Esophagus (tissue), 2 donors: ENCODE measurements around the gene PLCH2. TPM values are rescaled to one million over a fixed set of nuclear protein-coding genes. Genes with fewer than 3 reads are reported as not detected.

Source experiments
- H3K27ac ChIP-seq, 2 donors: one replicate each; pipeline ENCODE4 v1.5.1; 2013; ENCODE audit warnings: low read depth in 2 of 2, mild to moderate bottlenecking in 2 of 2, inconsistent platforms in 1 of 2, low read length in 1 of 2, moderate library complexity in 1 of 2
- H3K27me3 ChIP-seq, 2 donors: one replicate each; pipeline ENCODE4 v1.6.1; 2013; ENCODE audit warnings: low read length in 2 of 2, control low read depth in 1 of 2, mild to moderate bottlenecking in 1 of 2; ENCODE audit not compliant: insufficient read depth in 2 of 2, control insufficient read depth in 1 of 2
- H3K36me3 ChIP-seq, 2 donors: one replicate each; pipeline ENCODE4 v1.6.1; 2013; ENCODE audit warnings: low read length in 1 of 2; ENCODE audit not compliant: control insufficient read depth in 2 of 2, insufficient read depth in 2 of 2
- H3K4me1 ChIP-seq, 2 donors: one replicate each; pipeline ENCODE4 v1.6.1; 2013; ENCODE audit warnings: low read length in 1 of 2; ENCODE audit not compliant: control insufficient read depth in 2 of 2, insufficient read depth in 2 of 2
- H3K4me3 ChIP-seq, 2 donors: one replicate each; pipeline ENCODE4 v1.5.1; 2013; ENCODE audit warnings: low read length in 2 of 2, mild to moderate bottlenecking in 2 of 2, low read depth in 1 of 2, moderate library complexity in 1 of 2
- H3K9me3 ChIP-seq, 2 donors: one replicate each; pipeline ENCODE4 v1.6.1; 2013; ENCODE audit warnings: mild to moderate bottlenecking in 2 of 2, low read depth in 1 of 2, low read length in 1 of 2, moderate library complexity in 1 of 2; ENCODE audit not compliant: control insufficient read depth in 2 of 2, insufficient read depth in 1 of 2
- WGBS, 2 donors: extraction: QIAGEN DNeasy Blood & Tissue Kit; methylation state at CpG; one replicate each; pipeline ENCODE4 v1.1.7; 2013; 5-methylcytosine and 5-hydroxymethylcytosine counted together
- polyA plus RNA-seq, 2 donors: library from polyadenylated mRNA; stranded (reverse); fragments of 200-250 nt; gene quantifications; one replicate each; pipeline ENCODE4 v1.2.3, GENCODE V29; 2013
- donor health status: healthy with polysubstance abuse.
- donor health status: Bipolar disorder and iron deficiency.

Gene PLCH2
- polyA plus RNA-seq, 2 donors = 19.2 to 88.7 TPM

DNA sequence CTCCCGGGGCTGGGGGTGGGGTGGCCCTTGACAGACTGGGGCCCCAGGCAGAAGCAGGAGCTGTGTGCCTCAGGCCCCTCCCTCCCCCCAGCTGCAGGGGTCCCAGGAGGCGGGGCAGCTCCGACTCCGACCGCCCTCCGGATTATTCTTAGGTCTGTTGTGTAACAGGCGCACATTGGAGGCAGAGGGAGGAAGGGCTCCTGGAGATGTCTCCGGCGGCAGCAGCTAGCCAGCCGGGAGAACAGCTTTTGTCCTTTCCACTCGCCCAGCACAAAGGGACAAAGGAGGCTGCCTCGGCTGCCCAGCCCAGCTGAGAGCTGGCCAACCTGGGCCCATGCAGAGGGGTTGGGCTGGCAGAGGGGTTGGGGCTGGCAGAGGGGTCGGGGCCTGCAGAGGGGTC lies 29.7 kb upstream of the PLCH2 start:
- peaks cover 0 to 2% of the 10 kb centered on the region in 2 donors for H3K27me3 ChIP-seq

DNA sequence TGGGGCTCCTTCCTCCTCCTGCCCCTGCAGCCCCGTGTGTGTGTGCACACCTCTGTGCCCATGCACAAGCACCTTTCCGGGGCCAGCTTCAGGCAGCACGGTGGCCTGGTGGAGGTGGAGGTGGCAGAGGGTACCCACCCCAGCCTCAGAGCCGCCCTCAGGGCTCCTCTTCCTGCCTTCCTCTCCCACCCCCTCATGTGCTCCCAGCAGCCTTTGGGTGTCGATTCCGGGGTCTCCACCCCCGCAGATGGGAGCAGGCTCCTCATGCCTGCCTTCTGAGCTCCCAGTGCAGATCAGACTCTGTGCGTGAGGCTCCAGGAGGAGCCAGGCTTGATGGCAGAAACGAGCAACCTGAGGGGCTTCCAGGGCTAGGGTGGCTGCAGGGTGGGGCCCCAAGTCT lies 29.2 kb upstream of the PLCH2 start:
- 48 to 64% methylated on average over 9 of the region's 9 CpGs for WGBS, 2 donors
- H3K27me3 ChIP-seq = peaks cover 0 to 2% of the 10 kb centered on the region in 2 donors
- H3K4me3 ChIP-seq = no peak overlapping the region
- peaks cover 3 to 5% of the 10 kb centered on the region in 2 donors for H3K4me1 ChIP-seq
- H3K36me3 ChIP-seq = no peaks in the 10 kb centered on the region
- no peaks in the 10 kb centered on the region for H3K9me3 ChIP-seq
- no peak overlapping the region for H3K27ac ChIP-seq

More for the DNA sequence above, 29.7 kb upstream of the PLCH2 start:
- H3K9me3 ChIP-seq = no peaks in the 10 kb centered on the region
- H3K27ac ChIP-seq = no peak overlapping the region
- H3K4me1 ChIP-seq = peaks cover 3 to 5% of the 10 kb centered on the region in 2 donors
- no peaks in the 10 kb centered on the region for H3K36me3 ChIP-seq
- WGBS, 2 donors = 31 to 57% methylated on average over 12 to 13 of the region's 13 CpGs
- no peak overlapping the region for H3K4me3 ChIP-seq

DNA sequence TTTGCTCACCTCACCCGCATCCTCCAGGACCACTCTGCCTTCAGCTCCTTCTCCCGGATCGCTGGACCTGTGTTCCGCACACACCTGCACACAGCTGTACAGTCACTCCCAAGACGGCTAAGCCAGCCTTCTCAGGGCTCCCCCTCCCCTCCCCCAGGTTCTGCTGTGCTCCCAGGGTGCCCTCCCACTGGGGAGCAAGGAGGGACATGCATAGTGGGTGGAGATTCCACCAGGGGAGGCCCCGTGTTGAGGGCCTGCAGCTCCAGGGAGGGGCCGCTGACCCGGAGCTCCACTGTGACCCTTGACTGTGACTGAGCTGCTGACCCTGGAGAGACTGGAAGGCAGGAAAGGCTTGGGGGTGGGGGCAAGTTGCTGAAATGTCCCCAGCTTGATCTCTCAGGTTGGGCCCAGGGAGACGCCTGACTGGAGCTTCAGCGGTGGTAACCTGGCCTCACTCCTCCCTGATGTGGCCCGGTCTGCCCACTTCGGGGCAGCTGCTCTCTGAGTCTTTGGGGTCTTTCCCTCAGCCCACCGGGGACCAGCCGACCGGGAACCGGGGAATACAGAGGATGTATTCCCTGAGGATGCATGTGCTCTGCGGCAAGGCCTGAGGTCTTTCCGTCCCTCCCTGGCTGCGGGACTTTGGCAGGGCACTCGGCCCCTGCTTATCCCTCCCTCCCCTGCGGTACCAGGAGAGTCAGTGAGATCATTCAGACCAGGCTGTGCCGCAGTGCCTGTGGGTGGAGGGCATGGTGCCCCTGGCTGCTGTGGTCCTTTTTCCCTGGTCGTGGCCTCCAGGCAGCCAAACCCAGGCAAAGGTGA lies 28.6 kb upstream of the PLCH2 start:
- H3K4me1 ChIP-seq = peaks cover 3 to 5% of the 10 kb centered on the region in 2 donors
- H3K9me3 ChIP-seq = no peaks in the 10 kb centered on the region
- H3K36me3 ChIP-seq = no peaks in the 10 kb centered on the region
- H3K27ac ChIP-seq = no peak overlapping the region
- 63 to 69% methylated on average over 23 of the region's 23 CpGs for WGBS, 2 donors
- H3K4me3 ChIP-seq = no peak overlapping the region
- peaks cover 0 to 2% of the 10 kb centered on the region in 2 donors for H3K27me3 ChIP-seq

DNA sequence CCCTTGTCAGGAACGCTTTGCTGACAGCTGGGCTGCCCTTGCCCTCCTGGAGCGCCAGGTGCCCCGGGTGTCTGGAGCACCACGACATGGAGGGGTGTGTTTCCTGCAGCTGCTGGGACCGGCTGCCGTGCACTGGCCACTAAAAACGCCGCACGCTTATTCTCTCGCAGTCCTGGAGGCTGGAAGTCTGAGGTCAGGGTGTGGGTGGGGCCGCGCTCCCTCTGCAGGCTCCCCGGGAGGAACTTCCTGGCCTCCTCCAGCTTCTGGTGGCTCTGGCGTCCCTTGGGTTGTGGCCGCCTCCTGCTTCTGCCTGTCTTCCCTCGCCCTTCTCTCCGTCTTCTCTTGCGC lies 28.0 kb upstream of the PLCH2 start:
- H3K36me3 ChIP-seq = no peaks in the 10 kb centered on the region
- no peaks in the 10 kb centered on the region for H3K9me3 ChIP-seq
- H3K4me1 ChIP-seq = peaks cover 3% of the 10 kb centered on the region in 2 donors
- H3K27ac ChIP-seq = no peak overlapping the region
- H3K27me3 ChIP-seq = peaks cover 0 to 2% of the 10 kb centered on the region in 2 donors
- 59 to 66% methylated on average over 10 to 18 of the region's 18 CpGs for WGBS, 2 donors
- H3K4me3 ChIP-seq = no peak overlapping the region

DNA sequence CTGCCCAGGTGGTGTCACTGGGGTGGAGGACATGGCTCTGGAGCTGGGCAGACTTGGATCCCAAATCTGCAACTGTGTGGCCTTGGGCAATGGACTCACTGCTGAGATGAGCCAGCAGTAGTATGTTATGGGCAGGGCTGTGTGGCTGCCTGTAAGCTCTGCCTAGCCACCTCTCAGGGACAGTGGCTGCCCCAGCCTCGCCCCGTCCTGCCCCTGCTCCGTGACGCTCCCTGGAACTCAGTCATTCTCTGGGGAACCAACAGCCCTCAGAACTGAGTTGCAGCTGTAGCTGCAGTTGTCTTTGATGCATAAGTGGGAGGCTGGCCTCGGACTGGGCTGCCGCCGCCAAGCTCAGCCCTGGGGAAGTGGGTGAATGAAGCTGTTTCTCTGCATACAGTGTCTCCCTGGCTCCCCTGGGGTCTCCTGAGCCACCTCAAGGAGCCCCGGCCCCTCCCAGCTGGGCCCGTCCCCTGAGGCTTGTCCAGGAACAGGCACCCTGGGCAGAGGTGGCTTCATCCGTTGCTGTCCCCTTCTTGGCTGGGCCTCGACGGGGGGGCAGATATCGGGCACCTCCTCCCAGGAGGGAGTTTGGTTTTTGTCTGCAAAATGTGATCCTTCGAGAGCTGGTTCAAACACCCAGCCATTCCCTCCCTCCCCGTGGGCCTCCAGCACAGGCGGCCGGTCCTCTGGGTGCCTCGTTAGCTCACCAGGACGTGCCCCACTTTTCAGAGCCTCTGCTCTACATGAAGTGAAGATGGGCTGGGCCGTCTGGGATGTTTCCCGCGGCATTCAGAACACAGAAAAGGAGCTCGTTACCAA lies 26.2 kb upstream of the PLCH2 start:
- H3K9me3 ChIP-seq = no peaks in the 10 kb centered on the region
- H3K27ac ChIP-seq = no peak overlapping the region
- no peaks in the 10 kb centered on the region for H3K27me3 ChIP-seq
- no peak overlapping the region for H3K4me3 ChIP-seq
- no peaks in the 10 kb centered on the region for H3K36me3 ChIP-seq
- 69 to 80% methylated on average over 23 of the region's 23 CpGs for WGBS, 2 donors
- peaks cover 3% of the 10 kb centered on the region in 2 donors for H3K4me1 ChIP-seq

DNA sequence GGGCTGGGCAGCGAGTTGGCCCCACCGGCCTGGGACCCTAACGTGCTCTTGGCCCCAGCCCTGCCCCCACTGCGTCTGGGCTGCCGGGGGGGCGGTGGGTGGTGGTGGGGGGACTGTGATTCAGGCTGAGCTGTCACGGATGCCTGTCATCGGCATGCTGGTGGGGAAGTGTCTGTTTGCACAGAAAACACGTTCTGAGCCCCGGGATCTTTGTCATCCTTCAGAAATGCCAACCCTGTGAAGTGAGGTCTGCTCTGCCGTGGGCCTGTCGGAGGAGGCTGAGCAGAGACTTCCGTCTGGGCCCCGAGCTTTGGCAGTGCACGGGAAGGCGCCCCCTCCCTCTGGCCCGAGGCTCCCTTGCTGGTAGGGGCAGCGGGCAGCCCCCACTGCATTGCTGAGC lies 24.3 kb upstream of the PLCH2 start:
- Histone ChIP-seq H3K27ac (no peak overlapping the region), H3K36me3 (no peaks in the 10 kb centered on the region), H3K4me1 (peaks cover 3 to 6% of the 10 kb centered on the region in 2 donors), H3K4me3 (no peak overlapping the region), H3K27me3 (no peaks in the 10 kb centered on the region), H3K9me3 (no peaks in the 10 kb centered on the region)
- 28 to 38% methylated on average over 16 to 18 of the region's 18 CpGs for WGBS, 2 donors

DNA sequence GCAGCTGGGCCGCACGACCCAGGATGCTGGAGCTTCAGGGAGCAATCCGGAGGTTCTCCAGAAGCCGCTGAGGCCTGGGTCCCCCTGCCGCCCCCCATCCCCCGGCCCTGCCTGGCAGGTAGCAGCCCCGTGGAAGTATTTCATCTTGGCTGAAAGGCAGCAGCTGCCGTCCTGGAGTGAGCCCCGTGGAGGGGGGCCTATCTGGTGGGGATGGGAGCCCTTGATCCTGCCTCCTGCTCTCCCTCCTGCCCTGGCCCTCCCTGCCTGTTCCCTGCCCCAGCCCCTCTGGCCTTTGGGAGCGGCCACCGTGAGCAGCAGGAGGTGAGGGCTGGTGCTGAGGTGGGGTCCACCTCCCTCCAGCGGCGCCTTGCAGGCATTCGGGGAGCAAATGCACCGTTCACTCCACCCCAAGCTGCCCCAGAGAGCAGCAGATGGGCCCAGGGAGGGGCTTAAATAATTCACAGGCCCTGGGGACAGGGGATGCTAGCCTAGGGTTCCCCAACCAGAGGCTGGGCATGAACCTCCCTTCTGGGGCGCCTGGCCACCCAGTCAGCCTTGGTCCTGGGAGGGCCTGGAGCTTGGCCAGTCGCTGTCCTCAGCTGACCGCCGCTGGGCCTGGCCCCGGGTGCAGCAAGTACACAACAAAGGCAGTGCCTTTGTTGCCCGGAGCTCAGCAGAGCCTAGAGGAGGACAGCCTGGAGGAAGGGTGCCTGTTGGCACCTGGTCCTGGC lies 23.7 kb upstream of the PLCH2 start:
- Histone ChIP-seq H3K4me1 (peaks cover 3 to 6% of the 10 kb centered on the region in 2 donors), H3K4me3 (no peak overlapping the region), H3K36me3 (no peaks in the 10 kb centered on the region), H3K27ac (no peak overlapping the region), H3K27me3 (no peaks in the 10 kb centered on the region), H3K9me3 (no peaks in the 10 kb centered on the region)
- WGBS, 2 donors = 53 to 58% methylated on average over 21 of the region's 21 CpGs

DNA sequence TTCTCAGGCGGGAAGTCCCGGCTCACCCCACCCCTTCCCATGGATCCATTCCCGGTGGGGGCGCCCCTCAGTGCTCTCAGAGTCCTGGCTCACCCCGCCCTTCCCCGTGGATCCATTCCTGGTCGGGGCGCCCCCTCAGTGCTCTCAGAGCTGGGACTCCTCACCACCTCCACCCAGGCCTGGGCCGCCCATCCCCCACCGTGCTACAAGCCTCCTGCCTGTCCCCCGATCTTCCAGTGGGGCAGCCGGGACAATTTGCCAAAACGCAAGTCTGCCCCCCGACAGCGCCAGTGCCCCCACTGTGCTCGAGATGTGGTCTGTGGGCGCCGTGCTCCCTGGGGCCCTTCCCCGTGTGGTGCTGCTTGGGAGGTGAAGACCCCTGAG lies 23.2 kb upstream of the PLCH2 start:
- Histone ChIP-seq H3K4me1 (peaks cover 3 to 6% of the 10 kb centered on the region in 2 donors), H3K27ac (no peak overlapping the region), H3K27me3 (no peaks in the 10 kb centered on the region), H3K36me3 (no peaks in the 10 kb centered on the region), H3K9me3 (no peaks in the 10 kb centered on the region), H3K4me3 (no peak overlapping the region)
- 68 to 76% methylated on average over 19 of the region's 19 CpGs for WGBS, 2 donors

DNA sequence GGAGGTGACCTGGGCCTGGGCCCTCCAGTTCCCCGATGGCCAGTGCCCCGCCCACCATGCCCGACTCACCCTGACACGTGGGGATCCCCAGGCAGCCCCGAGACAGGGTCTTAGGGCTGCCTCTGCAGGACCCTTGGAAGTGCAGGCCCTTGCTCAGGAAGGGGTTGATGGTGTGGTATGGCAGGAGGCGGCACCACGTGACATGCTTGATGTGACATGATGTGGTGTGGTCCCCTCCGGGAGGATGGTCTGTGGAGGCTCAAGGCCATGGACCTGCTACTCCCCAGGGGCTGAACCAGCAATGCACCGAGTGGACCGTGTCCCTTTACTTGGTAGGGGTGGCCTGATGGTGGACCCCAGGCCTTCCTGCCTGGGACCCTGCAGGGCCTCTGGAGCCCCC lies 21.9 kb upstream of the PLCH2 start:
- WGBS, 2 donors = 78 to 80% methylated on average over 10 of the region's 10 CpGs
- no peaks in the 10 kb centered on the region for H3K36me3 ChIP-seq
- no peak overlapping the region for H3K4me3 ChIP-seq
- peaks cover 3 to 6% of the 10 kb centered on the region in 2 donors for H3K4me1 ChIP-seq
- H3K9me3 ChIP-seq = no peaks in the 10 kb centered on the region
- H3K27ac ChIP-seq = no peak overlapping the region
- H3K27me3 ChIP-seq = no peaks in the 10 kb centered on the region
